ENCODE data around the gene FRY. TPM values are rescaled to one million over a fixed set of nuclear protein-coding genes. Genes with fewer than 3 reads are reported as not detected.
A peak's percentile ranks its signal among the peaks of the same experiment; 100 is the strongest.

Gene FRY
- total and polyA plus RNA-seq, 2 of the 13 experiments (the other 11 are each of a cell fraction or from before 2014, with no cell fraction given): 8.2 to 13.1 TPM

DNA sequence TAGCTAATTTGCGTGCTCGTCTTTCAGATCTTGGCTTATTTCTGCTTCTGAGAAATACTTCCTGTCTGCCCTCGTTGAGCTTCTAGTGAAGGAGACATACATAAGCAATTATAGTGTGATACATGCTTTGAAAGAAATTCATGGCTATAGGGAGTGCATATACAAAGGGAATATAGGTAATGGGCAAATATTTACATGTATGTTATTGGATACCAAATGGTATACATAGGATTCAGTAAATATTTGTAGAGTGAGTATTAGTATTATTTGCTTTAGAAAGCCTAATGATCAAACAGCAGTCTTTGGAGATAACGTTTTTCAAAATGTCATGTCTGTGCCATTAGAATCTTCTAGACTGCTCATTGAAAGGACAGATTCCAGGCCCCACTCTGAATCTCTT lies 289.0 kb downstream of the FRY start (continued):
- TF ChIP-seq, protein P1, sequence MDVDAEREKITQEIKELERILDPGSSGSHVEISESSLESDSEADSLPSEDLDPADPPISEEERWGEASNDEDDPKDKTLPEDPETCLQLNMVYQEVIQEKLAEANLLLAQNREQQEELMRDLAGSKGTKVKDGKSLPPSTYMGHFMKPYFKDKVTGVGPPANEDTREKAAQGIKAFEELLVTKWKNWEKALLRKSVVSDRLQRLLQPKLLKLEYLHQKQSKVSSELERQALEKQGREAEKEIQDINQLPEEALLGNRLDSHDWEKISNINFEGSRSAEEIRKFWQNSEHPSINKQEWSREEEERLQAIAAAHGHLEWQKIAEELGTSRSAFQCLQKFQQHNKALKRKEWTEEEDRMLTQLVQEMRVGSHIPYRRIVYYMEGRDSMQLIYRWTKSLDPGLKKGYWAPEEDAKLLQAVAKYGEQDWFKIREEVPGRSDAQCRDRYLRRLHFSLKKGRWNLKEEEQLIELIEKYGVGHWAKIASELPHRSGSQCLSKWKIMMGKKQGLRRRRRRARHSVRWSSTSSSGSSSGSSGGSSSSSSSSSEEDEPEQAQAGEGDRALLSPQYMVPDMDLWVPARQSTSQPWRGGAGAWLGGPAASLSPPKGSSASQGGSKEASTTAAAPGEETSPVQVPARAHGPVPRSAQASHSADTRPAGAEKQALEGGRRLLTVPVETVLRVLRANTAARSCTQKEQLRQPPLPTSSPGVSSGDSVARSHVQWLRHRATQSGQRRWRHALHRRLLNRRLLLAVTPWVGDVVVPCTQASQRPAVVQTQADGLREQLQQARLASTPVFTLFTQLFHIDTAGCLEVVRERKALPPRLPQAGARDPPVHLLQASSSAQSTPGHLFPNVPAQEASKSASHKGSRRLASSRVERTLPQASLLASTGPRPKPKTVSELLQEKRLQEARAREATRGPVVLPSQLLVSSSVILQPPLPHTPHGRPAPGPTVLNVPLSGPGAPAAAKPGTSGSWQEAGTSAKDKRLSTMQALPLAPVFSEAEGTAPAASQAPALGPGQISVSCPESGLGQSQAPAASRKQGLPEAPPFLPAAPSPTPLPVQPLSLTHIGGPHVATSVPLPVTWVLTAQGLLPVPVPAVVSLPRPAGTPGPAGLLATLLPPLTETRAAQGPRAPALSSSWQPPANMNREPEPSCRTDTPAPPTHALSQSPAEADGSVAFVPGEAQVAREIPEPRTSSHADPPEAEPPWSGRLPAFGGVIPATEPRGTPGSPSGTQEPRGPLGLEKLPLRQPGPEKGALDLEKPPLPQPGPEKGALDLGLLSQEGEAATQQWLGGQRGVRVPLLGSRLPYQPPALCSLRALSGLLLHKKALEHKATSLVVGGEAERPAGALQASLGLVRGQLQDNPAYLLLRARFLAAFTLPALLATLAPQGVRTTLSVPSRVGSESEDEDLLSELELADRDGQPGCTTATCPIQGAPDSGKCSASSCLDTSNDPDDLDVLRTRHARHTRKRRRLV (CRISPR knock-in tag; IDR thresholded peaks at IDR 0.05): no peak
- TF ChIP-seq ADNP (CRISPR knock-in tag; IDR thresholded peaks at IDR 0.05): no peak
- TF ChIP-seq ESRRA (CRISPR knock-in tag; IDR thresholded peaks at IDR 0.05; ENCODE audit: low read depth): no peak
- TF ChIP-seq ZNF207 (IDR thresholded peaks at IDR 0.05; ENCODE audit: borderline replicate concordance): no peak
- no peak for TF ChIP-seq ZNF724P (CRISPR knock-in tag; IDR thresholded peaks at IDR 0.05; ENCODE audit: borderline replicate concordance)
- no peak for TF ChIP-seq ZNF746 (CRISPR knock-in tag; IDR thresholded peaks at IDR 0.05)
- no peak for TF ChIP-seq CSRNP2 (CRISPR knock-in tag; conservative IDR thresholded peaks at IDR 0.05; ENCODE audit: low read depth)
- peak; percentile 54 for TF ChIP-seq ZFP36 (IDR thresholded peaks at IDR 0.05; ENCODE audit: borderline replicate concordance, low read depth, low read length, partially characterized antibody)
- TF ChIP-seq ZNF234 (CRISPR knock-in tag; conservative IDR thresholded peaks at IDR 0.05): no peak
- TF ChIP-seq ZNF607 (CRISPR knock-in tag; IDR thresholded peaks at IDR 0.05; ENCODE audit: borderline replicate concordance): no peak
- no peak for TF ChIP-seq ZSCAN21 (CRISPR knock-in tag; IDR thresholded peaks at IDR 0.05; ENCODE audit: borderline replicate concordance)
- TF ChIP-seq, protein P2, sequence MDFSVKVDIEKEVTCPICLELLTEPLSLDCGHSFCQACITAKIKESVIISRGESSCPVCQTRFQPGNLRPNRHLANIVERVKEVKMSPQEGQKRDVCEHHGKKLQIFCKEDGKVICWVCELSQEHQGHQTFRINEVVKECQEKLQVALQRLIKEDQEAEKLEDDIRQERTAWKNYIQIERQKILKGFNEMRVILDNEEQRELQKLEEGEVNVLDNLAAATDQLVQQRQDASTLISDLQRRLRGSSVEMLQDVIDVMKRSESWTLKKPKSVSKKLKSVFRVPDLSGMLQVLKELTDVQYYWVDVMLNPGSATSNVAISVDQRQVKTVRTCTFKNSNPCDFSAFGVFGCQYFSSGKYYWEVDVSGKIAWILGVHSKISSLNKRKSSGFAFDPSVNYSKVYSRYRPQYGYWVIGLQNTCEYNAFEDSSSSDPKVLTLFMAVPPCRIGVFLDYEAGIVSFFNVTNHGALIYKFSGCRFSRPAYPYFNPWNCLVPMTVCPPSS (IDR thresholded peaks at IDR 0.05): no peak
- TF ChIP-seq CEBPG (CRISPR knock-in tag; IDR thresholded peaks at IDR 0.05): no peak
- TF ChIP-seq ZNF781 (CRISPR knock-in tag; IDR thresholded peaks at IDR 0.05; ENCODE audit: borderline replicate concordance, not compliant biosample characterization): no peak
- no peak for TF ChIP-seq SCMH1 (CRISPR knock-in tag; IDR thresholded peaks at IDR 0.05; ENCODE audit: borderline replicate concordance)
- TF ChIP-seq WIZ (CRISPR knock-in tag; IDR thresholded peaks at IDR 0.05): no peak

Data from HepG2 (cell line).